ENCODE measurements around the gene OR51D1. TPM values are rescaled to one million over a fixed set of nuclear protein-coding genes. Genes with fewer than 3 reads are reported as not detected.
A peak's percentile ranks its signal among the peaks of the same experiment; 100 is the strongest.

The OR51D1 gene
- total RNA-seq, 1 experiment from 2014 or later: not detected

- H4K20me1 ChIP-seq (ENCODE audit: control insufficient read depth, insufficient read depth, insufficient read length): no peaks in the 10 kb centered on the region
- no peak overlapping the region for H3K14ac ChIP-seq (ENCODE audit: insufficient read depth, low read length)
- no peak overlapping the region for H4K5ac ChIP-seq (ENCODE audit: insufficient read length, low read depth, low read length)
- H2AK5ac ChIP-seq (ENCODE audit: insufficient read length, low read length): no peak overlapping the region
- no peak overlapping the region for H4K91ac ChIP-seq (ENCODE audit: insufficient read length, low read depth, low read length)
- H2BK15ac ChIP-seq (ENCODE audit: low read depth, low read length): no peak overlapping the region
- Mint-ChIP-seq H3K36me3 (ENCODE audit: insufficient read depth in 1 of 3, low read depth in 3 of 3) (peaks cover under 1 to 4% (median 2%) of the 10 kb centered on the region in 3 experiments; a peak in 4 of 7 replicates), H3K27ac (no peak overlapping the region; a peak in 1 of 7 replicates), H3K4me1 (peaks cover 7 to 9% of the 10 kb centered on the region in 2 experiments), H3K27me3 (ENCODE audit: low read depth) (peaks cover 13% of the 10 kb centered on the region), H3K9me3 (no peaks in the 10 kb centered on the region), H3K4me3 (peak overlapping the region; percentile 82 to 88)
- H3K23ac ChIP-seq (ENCODE audit: insufficient read length, low read depth, low read length): no peak overlapping the region
- H3K27me3 ChIP-seq (ENCODE audit: insufficient read depth, low read length): no peaks in the 10 kb centered on the region
- no peak for TF ChIP-seq CTCF (conservative IDR thresholded peaks at IDR 0.05)
- no peak overlapping the region for H2BK5ac ChIP-seq (ENCODE audit: insufficient read length, low read length)
- no peak overlapping the region for H2AFZ ChIP-seq (ENCODE audit: low read length)
- H3K18ac ChIP-seq (ENCODE audit: insufficient read length, low read depth, low read length): no peak overlapping the region
- no peaks in the 10 kb centered on the region for H3K23me2 ChIP-seq (ENCODE audit: insufficient read length, low read depth, low read length, poor library complexity, severe bottlenecking)
- H2BK20ac ChIP-seq (ENCODE audit: low read depth, low read length, poor library complexity, severe bottlenecking): no peak overlapping the region
- H3K4me2 ChIP-seq (ENCODE audit: insufficient read depth, insufficient read length, low read length): peak overlapping the region; percentile 62
- H3K27ac ChIP-seq (ENCODE audit: insufficient read length, low read depth, low read length): no peak overlapping the region
- no peaks in the 10 kb centered on the region for H3K79me2 ChIP-seq (ENCODE audit: insufficient read depth, low read length)
- no peaks in the 10 kb centered on the region for H3K4me1 ChIP-seq (ENCODE audit: insufficient read depth, low read length)
- H3K56ac ChIP-seq (ENCODE audit: insufficient read length, low read depth, low read length): no peak overlapping the region
- no peak overlapping the region for H2BK120ac ChIP-seq (ENCODE audit: low read depth, low read length, poor library complexity, severe bottlenecking)
- DNase-seq: no peak
- H3K9me3 ChIP-seq (ENCODE audit: control insufficient read depth, low read depth, low read length): no peaks in the 10 kb centered on the region
- H3K4ac ChIP-seq (ENCODE audit: low read depth, low read length): no peak overlapping the region
- no peaks in the 10 kb centered on the region for H3K79me1 ChIP-seq (ENCODE audit: insufficient read depth, low read depth, low read length, poor library complexity, severe bottlenecking)
- peak overlapping the region; percentile 1 for H3K9ac ChIP-seq (ENCODE audit: extremely low read depth, insufficient read length, low read length)
- WGBS (ENCODE audit: extremely low coverage, insufficient read length, low lambda C conversion rate): no CpG with 5 or more reads among the region's 6 CpGs
- no peak overlapping the region for H2BK12ac ChIP-seq (ENCODE audit: insufficient read length, low read depth, low read length)
- no peak overlapping the region for H3T11ph ChIP-seq (ENCODE audit: low read length)
- no peak overlapping the region for H4K8ac ChIP-seq (replicated peaks; ENCODE audit: insufficient read length, low read depth, low read length)
Observed at GRCh38 chr11:4607096-4607495, 30.2 kb upstream of the OR51D1 start.
